Measurements from ENCODE around the gene FBXL16.
A peak's percentile ranks its signal among the peaks of the same experiment; 100 is the strongest.

The FBXL16 gene

GRCh38 chr16:734981-735881, 29.6 kb upstream of the FBXL16 start:
- H3K9me3 ChIP-seq: no peaks in the 10 kb centered on the region
- peak overlapping the region; percentile 87 for H3K9ac ChIP-seq
- peaks cover 70% of the 10 kb centered on the region for H3K36me3 ChIP-seq
- H4K20me1 ChIP-seq: peaks cover 58% of the 10 kb centered on the region
- H3K27ac ChIP-seq: peak overlapping the region; percentile 89
- H3K4me1 ChIP-seq: peaks cover 94% of the 10 kb centered on the region
- no peaks in the 10 kb centered on the region for H3K27me3 ChIP-seq
- TF ChIP-seq Cebpa-rat (IDR thresholded peaks at IDR 0.05): no peak
- peak overlapping the region; percentile 67 for H3K4me3 ChIP-seq
- peak overlapping the region; percentile 99 for H3K4me2 ChIP-seq

- peak overlapping the region; percentile 26; the same call in 1 of the 2 replicates for H3K27ac ChIP-seq
- H3K4me2 ChIP-seq: peak overlapping the region; percentile 99
- H3K4me3 ChIP-seq: peak overlapping the region; percentile 67; the same call in 1 of the 2 replicates
- peaks cover 66% of the 10 kb centered on the region for H4K20me1 ChIP-seq
- no peaks in the 10 kb centered on the region for H3K27me3 ChIP-seq
- H3K9me3 ChIP-seq: no peaks in the 10 kb centered on the region
- TF ChIP-seq Cebpa-rat (IDR thresholded peaks at IDR 0.05): no peak
- H3K36me3 ChIP-seq: peaks cover 78% of the 10 kb centered on the region
- peaks cover 87% of the 10 kb centered on the region for H3K4me1 ChIP-seq
- H3K9ac ChIP-seq: peak overlapping the region; percentile 87
These were observed 28.8 kb upstream of the FBXL16 start for GRCh38 chr16:734208-734980.

- Histone ChIP-seq H3K36me3 (peaks cover 82% of the 10 kb centered on the region), H3K4me2 (peak overlapping the region; percentile 99), H3K9ac (peak overlapping the region; percentile 22; the same call in 1 of the 2 replicates), H3K27me3 (no peaks in the 10 kb centered on the region), H3K9me3 (no peaks in the 10 kb centered on the region), H4K20me1 (peaks cover 71% of the 10 kb centered on the region), H3K4me1 (peaks cover 86% of the 10 kb centered on the region), H3K27ac (peak overlapping the region; percentile 26; the same call in 1 of the 2 replicates), H3K4me3 (no peak overlapping the region)
- TF ChIP-seq Cebpa-rat (IDR thresholded peaks at IDR 0.05): no peak
These were observed 28.0 kb upstream of the FBXL16 start for GRCh38 chr16:733382-734207.

GRCh38 chr16:732936-733335, 27.3 kb upstream of the FBXL16 start:
- no peaks in the 10 kb centered on the region for H3K27me3 ChIP-seq
- H3K4me1 ChIP-seq: peaks cover 82% of the 10 kb centered on the region
- H3K36me3 ChIP-seq: peaks cover 82% of the 10 kb centered on the region
- H3K9ac ChIP-seq: peak overlapping the region; percentile 22; the same call in 1 of the 2 replicates
- H3K4me3 ChIP-seq: no peak overlapping the region
- no peak for TF ChIP-seq Cebpa-rat (IDR thresholded peaks at IDR 0.05)
- peak overlapping the region; percentile 99; the same call in 1 of the 2 replicates for H3K4me2 ChIP-seq
- H3K9me3 ChIP-seq: no peaks in the 10 kb centered on the region
- peaks cover 71% of the 10 kb centered on the region for H4K20me1 ChIP-seq
- 0 out of 2 replicates have a peak overlapping the region, but pooled peaks have one; percentile 26 for H3K27ac ChIP-seq

- Histone ChIP-seq H3K27me3 (no peaks in the 10 kb centered on the region), H4K20me1 (peaks cover 71% of the 10 kb centered on the region), H3K9me3 (no peaks in the 10 kb centered on the region), H3K36me3 (peaks cover 82% of the 10 kb centered on the region), H3K9ac (peak overlapping the region; percentile 2; the same call in 1 of the 2 replicates), H3K27ac (no peak overlapping the region), H3K4me1 (peaks cover 80% of the 10 kb centered on the region), H3K4me2 (0 out of 2 replicates have a peak overlapping the region, but pooled peaks have one; percentile 2), H3K4me3 (no peak overlapping the region)
- no peak for TF ChIP-seq Cebpa-rat (IDR thresholded peaks at IDR 0.05)
These were observed 26.7 kb upstream of the FBXL16 start for GRCh38 chr16:732332-732731.

GRCh38 chr16:730666-731509, 25.3 kb upstream of the FBXL16 start:
- no peaks in the 10 kb centered on the region for H3K9me3 ChIP-seq
- no peaks in the 10 kb centered on the region for H3K27me3 ChIP-seq
- H3K4me1 ChIP-seq: peaks cover 76% of the 10 kb centered on the region
- H4K20me1 ChIP-seq: peaks cover 76% of the 10 kb centered on the region
- H3K9ac ChIP-seq: no peak overlapping the region
- TF ChIP-seq Cebpa-rat (IDR thresholded peaks at IDR 0.05): no peak
- H3K36me3 ChIP-seq: peaks cover 69% of the 10 kb centered on the region
- peak overlapping the region; percentile 8; the same call in 1 of the 2 replicates for H3K4me2 ChIP-seq
- peak overlapping the region; percentile 39; the same call in 1 of the 2 replicates for H3K27ac ChIP-seq
- no peak overlapping the region for H3K4me3 ChIP-seq

GRCh38 chr16:729768-730665, 24.4 kb upstream of the FBXL16 start:
- Histone ChIP-seq H4K20me1 (peaks cover 76% of the 10 kb centered on the region), H3K27me3 (no peaks in the 10 kb centered on the region), H3K9me3 (no peaks in the 10 kb centered on the region), H3K4me2 (peak overlapping the region; percentile 100; the same call in 1 of the 2 replicates), H3K27ac (0 out of 2 replicates have a peak overlapping the region, but pooled peaks have one; percentile 13), H3K36me3 (peaks cover 60% of the 10 kb centered on the region), H3K9ac (no peak overlapping the region), H3K4me3 (no peak overlapping the region), H3K4me1 (peaks cover 76% of the 10 kb centered on the region)
- no peak for TF ChIP-seq Cebpa-rat (IDR thresholded peaks at IDR 0.05)

Measured in BLaER1 (cell line).